ENCODE measurements around the gene TSC22D1. TPM values are rescaled to one million over a fixed set of nuclear protein-coding genes. Genes with fewer than 3 reads are reported as not detected.
A peak's percentile ranks its signal among the peaks of the same experiment; 100 is the strongest.

The TSC22D1 gene
- polyA plus RNA-seq, 4 donors = 51.6 to 179 (median 86.9) TPM

GRCh38 chr13:44434766-44435141 is 141.4 kb downstream of the TSC22D1 start:
- DNase-seq (no peak), FAIRE-seq (no peak)
- Histone ChIP-seq H3K36me3 (ENCODE audit: control insufficient read depth in 3 of 3, insufficient read depth in 2 of 3, low read depth in 1 of 3, low read length in 3 of 3) (peaks cover 0 to 14% (median 0%) of the 10 kb centered on the region in 3 donors), H3K4me1 (ENCODE audit: control insufficient read depth in 3 of 3, insufficient read depth in 2 of 3, low read depth in 1 of 3, low read length in 2 of 3) (peaks cover 0 to 29% (median 1%) of the 10 kb centered on the region in 3 donors), H3K27me3 (ENCODE audit: control insufficient read depth in 3 of 3, insufficient read depth in 3 of 3, low read length in 3 of 3) (no peaks in the 10 kb centered on the region), H3K9me3 (ENCODE audit: control insufficient read depth in 2 of 2, insufficient read depth in 1 of 2, low read depth in 1 of 2, low read length in 1 of 2) (no peaks in the 10 kb centered on the region), H3K27ac (ENCODE audit: low read depth in 1 of 3, low read length in 2 of 3) (peak overlapping the region; percentile 4 to 91 (median 71)), H3K4me3 (ENCODE audit: low read depth in 1 of 3, low read length in 3 of 3) (peak overlapping the region; percentile 49 to 70 (median 59))
- WGBS, 3 donors = 5 to 9% (median 7%) methylated on average over 4 of the region's 4 CpGs

DNA sequence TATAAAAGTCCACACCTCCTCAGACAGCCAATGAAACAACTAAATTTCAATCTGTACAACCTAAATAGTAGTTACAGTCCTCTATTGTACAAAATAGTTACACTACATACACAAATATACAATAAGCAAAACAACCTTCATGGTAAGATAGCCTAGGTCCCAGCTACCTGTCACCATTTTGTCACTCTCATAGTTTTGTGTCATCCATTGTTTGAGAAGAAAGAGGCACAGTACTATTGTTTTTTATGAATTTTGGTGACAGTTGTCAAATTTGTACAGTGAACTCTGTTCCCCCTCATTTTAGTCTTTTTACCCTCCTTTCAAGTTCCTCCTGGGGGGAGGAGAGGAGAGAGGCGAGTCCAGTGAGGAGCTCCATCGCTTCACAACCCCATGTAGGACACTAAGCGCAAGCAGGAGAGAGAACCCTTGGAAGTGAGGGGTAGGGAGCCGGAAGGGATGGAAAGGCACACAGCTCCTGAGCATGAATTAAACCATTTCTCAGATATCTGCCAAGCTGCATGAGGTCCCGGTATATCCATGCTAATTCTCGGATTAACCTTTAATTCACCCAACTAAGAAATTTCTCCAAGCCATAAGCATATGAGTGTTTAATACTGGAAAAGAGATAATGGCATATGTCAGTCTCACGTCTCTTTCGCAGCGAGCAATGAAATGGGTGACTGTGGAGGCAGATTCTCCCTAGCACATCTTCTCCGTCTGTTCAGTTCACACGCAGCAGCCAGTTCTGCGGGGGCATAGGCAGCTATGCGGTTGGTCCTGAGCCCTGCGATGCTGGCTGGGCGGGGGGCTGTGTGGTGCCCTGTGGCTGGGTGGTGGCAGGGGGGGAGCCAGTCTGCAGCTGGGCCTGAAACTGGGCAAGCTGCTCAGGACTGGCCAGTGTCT is 142.0 kb downstream of the TSC22D1 start:
- H3K4me3 ChIP-seq (ENCODE audit: low read depth in 1 of 3, low read length in 3 of 3) = peak overlapping the region; percentile 36 to 70 (median 59)
- no peaks in the 10 kb centered on the region for H3K27me3 ChIP-seq (ENCODE audit: control insufficient read depth in 3 of 3, insufficient read depth in 3 of 3, low read length in 3 of 3)
- H3K4me1 ChIP-seq (ENCODE audit: control insufficient read depth in 3 of 3, insufficient read depth in 2 of 3, low read depth in 1 of 3, low read length in 2 of 3) = peaks cover 0 to 23% (median 1%) of the 10 kb centered on the region in 3 donors
- H3K9me3 ChIP-seq (ENCODE audit: control insufficient read depth in 2 of 2, insufficient read depth in 1 of 2, low read depth in 1 of 2, low read length in 1 of 2) = no peaks in the 10 kb centered on the region
- 23 to 57% (median 41%) methylated on average over 15 of the region's 15 CpGs for WGBS, 3 donors
- peaks cover 0 to 14% (median 0%) of the 10 kb centered on the region in 3 donors for H3K36me3 ChIP-seq (ENCODE audit: control insufficient read depth in 3 of 3, insufficient read depth in 2 of 3, low read depth in 1 of 3, low read length in 3 of 3)
- H3K27ac ChIP-seq (ENCODE audit: low read depth in 1 of 3, low read length in 2 of 3) = peak overlapping the region; percentile 4 to 91 (median 4)
- FAIRE-seq = no peak
- DNase-seq = no peak

DNA sequence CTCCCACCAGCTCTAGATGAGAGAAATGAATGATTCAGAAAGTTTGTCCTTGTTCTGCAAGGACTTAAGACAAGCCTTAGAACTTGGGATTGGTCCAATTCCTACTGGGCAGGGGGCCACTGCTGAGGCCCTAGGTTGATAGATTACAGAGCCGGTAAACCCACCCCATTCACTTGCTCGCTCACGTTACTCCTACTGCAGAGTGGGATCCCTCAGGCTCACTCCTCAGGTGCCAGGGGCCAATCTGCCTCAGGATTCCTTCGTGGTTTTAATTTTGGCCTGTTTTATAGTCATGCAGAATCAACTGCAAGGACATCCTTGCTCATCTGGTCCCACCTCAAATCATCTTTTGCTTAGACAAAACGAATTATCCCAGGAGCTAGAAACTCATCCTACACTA is 143.5 kb downstream of the TSC22D1 start:
- H3K4me1 ChIP-seq (ENCODE audit: control insufficient read depth in 3 of 3, insufficient read depth in 2 of 3, low read depth in 1 of 3, low read length in 2 of 3) = peaks cover 0 to 20% (median 1%) of the 10 kb centered on the region in 3 donors
- WGBS, 3 donors = 37 to 56% (median 53%) methylated on average over 5 of the region's 5 CpGs
- no peak overlapping the region for H3K4me3 ChIP-seq (ENCODE audit: low read depth in 1 of 3, low read length in 3 of 3)
- H3K27ac ChIP-seq (ENCODE audit: low read depth in 1 of 3, low read length in 2 of 3) = peak overlapping the region in 1 of 3 donors; percentile 91
- H3K9me3 ChIP-seq (ENCODE audit: control insufficient read depth in 2 of 2, insufficient read depth in 1 of 2, low read depth in 1 of 2, low read length in 1 of 2) = no peaks in the 10 kb centered on the region
- no peaks in the 10 kb centered on the region for H3K27me3 ChIP-seq (ENCODE audit: control insufficient read depth in 3 of 3, insufficient read depth in 3 of 3, low read length in 3 of 3)
- FAIRE-seq = no peak
- DNase-seq = no peak
- peaks cover 0 to 14% (median 0%) of the 10 kb centered on the region in 3 donors for H3K36me3 ChIP-seq (ENCODE audit: control insufficient read depth in 3 of 3, insufficient read depth in 2 of 3, low read depth in 1 of 3, low read length in 3 of 3)

DNA sequence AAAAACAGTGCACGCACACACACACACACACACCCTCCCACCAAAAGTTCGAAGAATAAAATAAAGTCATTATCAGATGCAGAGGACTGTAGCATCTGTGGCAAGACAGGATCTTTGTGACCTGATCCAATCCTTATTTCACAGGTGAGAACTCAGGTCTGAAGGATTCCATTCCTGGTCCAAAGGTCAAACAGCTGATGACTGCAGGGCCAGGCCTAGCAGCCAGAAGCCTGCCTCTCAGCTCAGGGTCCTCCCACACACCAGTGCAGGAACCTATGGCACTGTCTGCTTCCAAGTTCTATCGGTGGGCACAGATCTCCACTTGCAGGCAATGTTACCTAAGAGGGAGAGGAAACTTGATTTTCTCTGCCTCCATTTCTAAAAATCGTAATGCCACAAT is 145.0 kb downstream of the TSC22D1 start:
- H3K27me3 ChIP-seq (ENCODE audit: control insufficient read depth in 3 of 3, insufficient read depth in 3 of 3, low read length in 3 of 3) = no peaks in the 10 kb centered on the region
- no peak for FAIRE-seq
- H3K4me3 ChIP-seq (ENCODE audit: low read depth in 1 of 3, low read length in 3 of 3) = no peak overlapping the region
- 15 to 60% (median 48%) methylated on average over 4 of the region's 4 CpGs for WGBS, 3 donors
- peak overlapping the region in 1 of 3 donors; percentile 53 for H3K27ac ChIP-seq (ENCODE audit: low read depth in 1 of 3, low read length in 2 of 3)
- no peaks in the 10 kb centered on the region for H3K9me3 ChIP-seq (ENCODE audit: control insufficient read depth in 2 of 2, insufficient read depth in 1 of 2, low read depth in 1 of 2, low read length in 1 of 2)
- peaks cover 0 to 17% (median 1%) of the 10 kb centered on the region in 3 donors for H3K4me1 ChIP-seq (ENCODE audit: control insufficient read depth in 3 of 3, insufficient read depth in 2 of 3, low read depth in 1 of 3, low read length in 2 of 3)
- DNase-seq = peak; percentile 95
- H3K36me3 ChIP-seq (ENCODE audit: control insufficient read depth in 3 of 3, insufficient read depth in 2 of 3, low read depth in 1 of 3, low read length in 3 of 3) = peaks cover 0 to 14% (median 0%) of the 10 kb centered on the region in 3 donors

DNA sequence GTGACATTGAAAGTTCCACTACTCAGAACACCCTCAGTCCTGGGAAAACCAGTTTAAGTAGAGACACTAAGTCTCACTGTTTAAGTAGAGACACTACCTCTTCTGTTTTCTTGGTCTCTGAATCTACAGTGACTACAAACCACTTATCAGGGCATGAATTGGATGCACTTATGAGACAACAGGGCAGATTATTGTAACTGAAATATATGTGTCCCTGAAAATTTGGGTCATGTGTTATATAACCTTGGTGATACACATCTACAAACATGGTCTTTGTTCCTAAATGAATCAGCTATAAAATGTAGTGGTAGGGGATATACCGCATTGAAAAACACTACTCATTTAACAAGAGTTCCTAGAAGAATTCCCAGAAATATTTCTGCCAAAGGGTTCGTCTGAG is 146.8 kb downstream of the TSC22D1 start:
- FAIRE-seq = no peak
- WGBS, 3 donors = 75 to 80% (median 75%) methylated on average over 2 of the region's 2 CpGs

GRCh38 chr13:44426461-44426860 is 149.7 kb downstream of the TSC22D1 start:
- Histone ChIP-seq H3K27ac (ENCODE audit: low read depth in 1 of 3, low read length in 2 of 3) (no peak overlapping the region), H3K27me3 (ENCODE audit: control insufficient read depth in 3 of 3, insufficient read depth in 3 of 3, low read length in 3 of 3) (no peaks in the 10 kb centered on the region), H3K4me1 (ENCODE audit: control insufficient read depth in 3 of 3, insufficient read depth in 2 of 3, low read depth in 1 of 3, low read length in 2 of 3) (peaks cover 0 to 7% (median 0%) of the 10 kb centered on the region in 3 donors), H3K9me3 (ENCODE audit: control insufficient read depth in 2 of 2, insufficient read depth in 1 of 2, low read depth in 1 of 2, low read length in 1 of 2) (no peaks in the 10 kb centered on the region), H3K4me3 (ENCODE audit: low read depth in 1 of 3, low read length in 3 of 3) (no peak overlapping the region), H3K36me3 (ENCODE audit: control insufficient read depth in 3 of 3, insufficient read depth in 2 of 3, low read depth in 1 of 3, low read length in 3 of 3) (no peaks in the 10 kb centered on the region)
- DNase-seq (no peak), FAIRE-seq (no peak)
- WGBS, 3 donors = 75 to 94% (median 77%) methylated on average over 3 of the region's 3 CpGs

More for the DNA sequence above, 146.8 kb downstream of the TSC22D1 start:
- H3K27me3 ChIP-seq (ENCODE audit: control insufficient read depth in 3 of 3, insufficient read depth in 3 of 3, low read length in 3 of 3) = no peaks in the 10 kb centered on the region
- H3K4me1 ChIP-seq (ENCODE audit: control insufficient read depth in 3 of 3, insufficient read depth in 2 of 3, low read depth in 1 of 3, low read length in 2 of 3) = peaks cover 0 to 17% (median 1%) of the 10 kb centered on the region in 3 donors
- peaks cover 0 to 8% (median 0%) of the 10 kb centered on the region in 3 donors for H3K36me3 ChIP-seq (ENCODE audit: control insufficient read depth in 3 of 3, insufficient read depth in 2 of 3, low read depth in 1 of 3, low read length in 3 of 3)
- no peaks in the 10 kb centered on the region for H3K9me3 ChIP-seq (ENCODE audit: control insufficient read depth in 2 of 2, insufficient read depth in 1 of 2, low read depth in 1 of 2, low read length in 1 of 2)
- DNase-seq = no peak
- no peak overlapping the region for H3K4me3 ChIP-seq (ENCODE audit: low read depth in 1 of 3, low read length in 3 of 3)
- H3K27ac ChIP-seq (ENCODE audit: low read depth in 1 of 3, low read length in 2 of 3) = no peak overlapping the region

GRCh38 chr13:44425815-44426078 is 150.4 kb downstream of the TSC22D1 start:
- no peak overlapping the region for H3K4me3 ChIP-seq (ENCODE audit: low read depth in 1 of 3, low read length in 3 of 3)
- DNase-seq (no peak), FAIRE-seq (no peak)
- H3K36me3 ChIP-seq (ENCODE audit: control insufficient read depth in 3 of 3, insufficient read depth in 2 of 3, low read depth in 1 of 3, low read length in 3 of 3) = no peaks in the 10 kb centered on the region
- H3K4me1 ChIP-seq (ENCODE audit: control insufficient read depth in 3 of 3, insufficient read depth in 2 of 3, low read depth in 1 of 3, low read length in 2 of 3) = peaks cover 0 to under 1% (median 0%) of the 10 kb centered on the region in 3 donors
- 95 to 100% (median 98%) methylated on average over 2 of the region's 2 CpGs for WGBS, 3 donors
- no peaks in the 10 kb centered on the region for H3K27me3 ChIP-seq (ENCODE audit: control insufficient read depth in 3 of 3, insufficient read depth in 3 of 3, low read length in 3 of 3)
- no peak overlapping the region for H3K27ac ChIP-seq (ENCODE audit: low read depth in 1 of 3, low read length in 2 of 3)
- no peaks in the 10 kb centered on the region for H3K9me3 ChIP-seq (ENCODE audit: control insufficient read depth in 2 of 2, insufficient read depth in 1 of 2, low read depth in 1 of 2, low read length in 1 of 2)

GRCh38 chr13:44425041-44425814 is 150.9 kb downstream of the TSC22D1 start:
- no peaks in the 10 kb centered on the region for H3K36me3 ChIP-seq (ENCODE audit: control insufficient read depth in 3 of 3, insufficient read depth in 2 of 3, low read depth in 1 of 3, low read length in 3 of 3)
- H3K27me3 ChIP-seq (ENCODE audit: control insufficient read depth in 3 of 3, insufficient read depth in 3 of 3, low read length in 3 of 3) = no peaks in the 10 kb centered on the region
- H3K27ac ChIP-seq (ENCODE audit: low read depth in 1 of 3, low read length in 2 of 3) = no peak overlapping the region
- FAIRE-seq = no peak
- no peak overlapping the region for H3K4me3 ChIP-seq (ENCODE audit: low read depth in 1 of 3, low read length in 3 of 3)
- no peak for DNase-seq
- H3K9me3 ChIP-seq (ENCODE audit: control insufficient read depth in 2 of 2, insufficient read depth in 1 of 2, low read depth in 1 of 2, low read length in 1 of 2) = no peaks in the 10 kb centered on the region
- whole genome bisulfite sequencing, 3 donors = 44 to 58% (median 54%) methylated on average over 9 of the region's 9 CpGs
- no peaks in the 10 kb centered on the region for H3K4me1 ChIP-seq (ENCODE audit: control insufficient read depth in 3 of 3, insufficient read depth in 2 of 3, low read depth in 1 of 3, low read length in 2 of 3)

All from small intestine (tissue), 7 donors.